Suprapubic skin (tissue), 3 donors: ENCODE data around the gene CLMN.

Experiments
- CTCF ChIP-seq, 2 donors: fragments of 200-600 bp in 1 of 2; fragments of 450-650 bp in 1 of 2; sonication (generic) in 1 of 2; IDR thresholded peaks; one replicate each; pipeline ENCODE4 v1.5.1; 2016 to 2019; ENCODE audit warnings: antibody characterized with exemption in 2 of 2, mild to moderate bottlenecking in 1 of 2, moderate library complexity in 1 of 2
- POLR2AphosphoS5 ChIP-seq, 3 donors: sonication (generic); formaldehyde crosslinking; IDR thresholded peaks; one replicate each; pipeline ENCODE4 v1.6.1; 2017; ENCODE audit warnings: antibody characterized with exemption in 3 of 3

- TF ChIP-seq CTCF (IDR thresholded peaks at IDR 0.05), result no peak
- no peak for TF ChIP-seq POLR2AphosphoS5 (IDR thresholded peaks at IDR 0.05)
Measured at GRCh38 chr14:95341564-95341963, 21.9 kb upstream of the CLMN start.
